ENCODE measurements around the gene STIMATE.

GRCh38 chr3:52926554-52926953 is 29.2 kb upstream of the STIMATE start:
- no peak for TF ChIP-seq RCOR1 (IDR thresholded peaks at IDR 0.05; ENCODE audit: insufficient replicate concordance, low read length)
- no peak for TF ChIP-seq CTCF (conservative IDR thresholded peaks at IDR 0.05; ENCODE audit: low read depth, low read length)
- no peak for TF ChIP-seq MXI1 (IDR thresholded peaks at IDR 0.05; ENCODE audit: borderline replicate concordance, low read depth, low read length)
- TF ChIP-seq RFX5 (IDR thresholded peaks at IDR 0.05; ENCODE audit: low read depth, low read length): no peak

Measured in IMR-90 (cell line).